ENCODE measurements around the gene NWD2. TPM values are rescaled to one million over a fixed set of nuclear protein-coding genes. Genes with fewer than 3 reads are reported as not detected.

The NWD2 gene
- total and polyA plus RNA-seq, 7 donors: 0.01 to 0.03 TPM; not detected in 5

GRCh38 chr4:37422102-37422501 lies 177.6 kb downstream of the NWD2 start:
- no peak for ATAC-seq
- H3K4me3 ChIP-seq: no peak overlapping the region
- no peak overlapping the region for H3K27ac ChIP-seq
- intact Hi-C loops (cut with DNase I): no loop called here
- DNase-seq: no peak
- WGBS, 3 donors: 87 to 94% (median 92%) methylated on average over 2 of the region's 2 CpGs
- TF ChIP-seq, protein P1, sequence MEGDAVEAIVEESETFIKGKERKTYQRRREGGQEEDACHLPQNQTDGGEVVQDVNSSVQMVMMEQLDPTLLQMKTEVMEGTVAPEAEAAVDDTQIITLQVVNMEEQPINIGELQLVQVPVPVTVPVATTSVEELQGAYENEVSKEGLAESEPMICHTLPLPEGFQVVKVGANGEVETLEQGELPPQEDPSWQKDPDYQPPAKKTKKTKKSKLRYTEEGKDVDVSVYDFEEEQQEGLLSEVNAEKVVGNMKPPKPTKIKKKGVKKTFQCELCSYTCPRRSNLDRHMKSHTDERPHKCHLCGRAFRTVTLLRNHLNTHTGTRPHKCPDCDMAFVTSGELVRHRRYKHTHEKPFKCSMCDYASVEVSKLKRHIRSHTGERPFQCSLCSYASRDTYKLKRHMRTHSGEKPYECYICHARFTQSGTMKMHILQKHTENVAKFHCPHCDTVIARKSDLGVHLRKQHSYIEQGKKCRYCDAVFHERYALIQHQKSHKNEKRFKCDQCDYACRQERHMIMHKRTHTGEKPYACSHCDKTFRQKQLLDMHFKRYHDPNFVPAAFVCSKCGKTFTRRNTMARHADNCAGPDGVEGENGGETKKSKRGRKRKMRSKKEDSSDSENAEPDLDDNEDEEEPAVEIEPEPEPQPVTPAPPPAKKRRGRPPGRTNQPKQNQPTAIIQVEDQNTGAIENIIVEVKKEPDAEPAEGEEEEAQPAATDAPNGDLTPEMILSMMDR (IDR thresholded peaks at IDR 0.05): no peak
- H3K4me1 ChIP-seq: no peaks in the 10 kb centered on the region
- peaks cover 0 to 5% (median 0%) of the 10 kb centered on the region in 3 donors for H3K27me3 ChIP-seq (ENCODE audit: insufficient read depth in 3 of 3, low read length in 2 of 3)
- H3K36me3 ChIP-seq (ENCODE audit: insufficient read depth in 1 of 2, low read depth in 1 of 2): no peaks in the 10 kb centered on the region
- H3K9me3 ChIP-seq: no peaks in the 10 kb centered on the region

GRCh38 chr4:37422638-37423037 lies 178.1 kb downstream of the NWD2 start:
- no peak for ATAC-seq
- TF ChIP-seq, protein P1 (IDR thresholded peaks at IDR 0.05): no peak

DNA sequence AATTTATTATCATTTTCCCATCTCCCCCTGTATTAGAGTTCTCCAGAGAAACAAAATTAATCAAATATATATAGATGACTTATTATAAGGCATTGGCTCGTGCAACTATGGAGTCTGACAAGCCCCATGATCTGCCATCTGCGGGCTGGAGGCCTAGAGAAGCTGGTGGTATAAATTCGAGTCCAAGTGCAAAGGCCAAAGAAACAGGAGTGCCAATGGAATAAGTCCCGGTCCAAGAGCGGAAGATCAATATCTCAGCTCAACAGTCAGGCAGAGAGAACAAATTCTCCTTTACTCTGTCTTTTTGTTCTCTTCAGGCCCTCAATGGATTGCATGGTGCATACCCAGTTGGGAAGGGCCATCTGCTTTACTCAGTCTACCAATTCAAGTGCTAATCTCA lies 178.8 kb downstream of the NWD2 start:
- H3K9me3 ChIP-seq: no peaks in the 10 kb centered on the region
- WGBS, 3 donors: 86 to 90% (median 87%) methylated on average over 5 of the region's 5 CpGs
- H3K4me3 ChIP-seq: no peak overlapping the region
- TF ChIP-seq, protein P1 (IDR thresholded peaks at IDR 0.05): no peak
- H3K27me3 ChIP-seq (ENCODE audit: insufficient read depth in 3 of 3, low read length in 2 of 3): peaks cover 0 to 5% (median 0%) of the 10 kb centered on the region in 3 donors
- no peaks in the 10 kb centered on the region for H3K4me1 ChIP-seq
- DNase-seq: no peak
- no peaks in the 10 kb centered on the region for H3K36me3 ChIP-seq (ENCODE audit: insufficient read depth in 1 of 2, low read depth in 1 of 2)
- no peak overlapping the region for H3K27ac ChIP-seq
- intact Hi-C loops (cut with DNase I): no loop called here
- no peak for ATAC-seq

More at GRCh38 chr4:37422638-37423037, 178.1 kb downstream of the NWD2 start:
- Histone ChIP-seq H3K4me3 (no peak overlapping the region), H3K4me1 (no peaks in the 10 kb centered on the region), H3K27ac (no peak overlapping the region), H3K36me3 (ENCODE audit: insufficient read depth in 1 of 2, low read depth in 1 of 2) (no peaks in the 10 kb centered on the region), H3K9me3 (no peaks in the 10 kb centered on the region), H3K27me3 (ENCODE audit: insufficient read depth in 3 of 3, low read length in 2 of 3) (peaks cover 0 to 5% (median 0%) of the 10 kb centered on the region in 3 donors)
- intact Hi-C loops (cut with DNase I): no loop called here
- 61 to 79% (median 72%) methylated on average over 2 of the region's 2 CpGs for whole genome bisulfite sequencing, 3 donors
- DNase-seq: no peak

DNA sequence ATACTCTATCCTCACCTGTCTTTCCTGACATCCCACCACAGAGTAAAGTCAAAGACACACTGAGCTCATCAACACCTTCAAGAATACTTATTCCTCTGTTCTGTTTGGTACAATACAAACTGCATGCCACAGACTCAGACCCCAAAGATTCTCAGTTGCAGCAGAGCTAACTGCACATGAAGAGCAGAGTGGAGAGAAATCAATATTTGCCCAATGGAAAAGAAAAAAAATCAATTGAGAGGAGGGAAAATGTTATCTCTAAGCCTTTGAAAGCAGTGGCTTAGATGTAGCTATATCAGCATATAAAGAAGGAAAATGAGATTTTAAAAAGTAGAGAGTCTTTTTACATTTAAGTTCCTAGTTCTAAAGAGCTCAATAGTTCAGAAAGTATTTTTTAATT lies 180.2 kb downstream of the NWD2 start:
- Histone ChIP-seq H3K27ac (no peak overlapping the region), H3K27me3 (ENCODE audit: insufficient read depth in 3 of 3, low read length in 2 of 3) (peaks cover 0 to 5% (median 0%) of the 10 kb centered on the region in 3 donors), H3K36me3 (ENCODE audit: insufficient read depth in 1 of 2, low read depth in 1 of 2) (no peaks in the 10 kb centered on the region), H3K9me3 (no peaks in the 10 kb centered on the region), H3K4me1 (no peaks in the 10 kb centered on the region), H3K4me3 (no peak overlapping the region)
- ATAC-seq: no peak
- intact Hi-C loops (cut with DNase I): no loop called here
- no peak for DNase-seq
- TF ChIP-seq, protein P1 (IDR thresholded peaks at IDR 0.05): no peak

GRCh38 chr4:37425857-37426256 lies 181.3 kb downstream of the NWD2 start:
- WGBS, 3 donors: 74 to 87% (median 79%) methylated on average over 2 of the region's 2 CpGs
- DNase-seq (no peak), ATAC-seq (no peak)
- H3K27me3 ChIP-seq (ENCODE audit: insufficient read depth in 3 of 3, low read length in 2 of 3): peaks cover 0 to 5% (median 0%) of the 10 kb centered on the region in 3 donors
- intact Hi-C loops (cut with DNase I): no loop called here
- no peaks in the 10 kb centered on the region for H3K4me1 ChIP-seq
- no peaks in the 10 kb centered on the region for H3K9me3 ChIP-seq
- H3K4me3 ChIP-seq: no peak overlapping the region
- no peak overlapping the region for H3K27ac ChIP-seq
- H3K36me3 ChIP-seq (ENCODE audit: insufficient read depth in 1 of 2, low read depth in 1 of 2): no peaks in the 10 kb centered on the region
- TF ChIP-seq, protein P1 (IDR thresholded peaks at IDR 0.05): no peak

All from psoas muscle (tissue), 8 donors.